Stimulated activated memory B cell treated with anti-CD40 and anti-IgM and Interleukin-4, amounts not matched to agents 10 μg/mL and 1 μg/mL and 100 μg/mL, for 72 hours (primary cell): ENCODE measurements around the gene RBMS2.

Source experiments
- ATAC-seq: fragments of 150-1000 bp; cut with Tn5 transposase; 2 replicates; pipeline ENCODE4 v1.10.0; 2021
- H3K27ac Mint-ChIP-seq: one replicate; pipeline ENCODE4 v1.8.0; 2022; ENCODE audit warnings: mild to moderate bottlenecking, mixed read lengths
- H3K27me3 Mint-ChIP-seq: one replicate; pipeline ENCODE4 v1.8.0; 2022; ENCODE audit warnings: mixed read lengths
- H3K36me3 Mint-ChIP-seq: one replicate; pipeline ENCODE4 v1.8.0; 2022; ENCODE audit warnings: mixed read lengths
- H3K4me1 Mint-ChIP-seq: one replicate; pipeline ENCODE4 v1.8.0; 2022; ENCODE audit warnings: mixed read lengths
- H3K4me3 Mint-ChIP-seq: one replicate; pipeline ENCODE4 v1.8.0; 2022; ENCODE audit warnings: mild to moderate bottlenecking, moderate library complexity, mixed read lengths
- H3K9me3 Mint-ChIP-seq: one replicate; pipeline ENCODE4 v1.8.0; 2022; ENCODE audit warnings: mixed read lengths

Gene RBMS2

GRCh38 chr12:56628671-56629458 lies 107.2 kb downstream of the RBMS2 start:
- Mint-ChIP-seq H3K4me3 (peak overlapping the region; percentile 93), H3K27me3 (no peaks in the 10 kb centered on the region), H3K27ac (peak overlapping the region; percentile 92), H3K9me3 (no peaks in the 10 kb centered on the region), H3K4me1 (peaks cover 80% of the 10 kb centered on the region), H3K36me3 (peaks cover 8% of the 10 kb centered on the region)
- ATAC-seq, result peak; percentile 28

DNA sequence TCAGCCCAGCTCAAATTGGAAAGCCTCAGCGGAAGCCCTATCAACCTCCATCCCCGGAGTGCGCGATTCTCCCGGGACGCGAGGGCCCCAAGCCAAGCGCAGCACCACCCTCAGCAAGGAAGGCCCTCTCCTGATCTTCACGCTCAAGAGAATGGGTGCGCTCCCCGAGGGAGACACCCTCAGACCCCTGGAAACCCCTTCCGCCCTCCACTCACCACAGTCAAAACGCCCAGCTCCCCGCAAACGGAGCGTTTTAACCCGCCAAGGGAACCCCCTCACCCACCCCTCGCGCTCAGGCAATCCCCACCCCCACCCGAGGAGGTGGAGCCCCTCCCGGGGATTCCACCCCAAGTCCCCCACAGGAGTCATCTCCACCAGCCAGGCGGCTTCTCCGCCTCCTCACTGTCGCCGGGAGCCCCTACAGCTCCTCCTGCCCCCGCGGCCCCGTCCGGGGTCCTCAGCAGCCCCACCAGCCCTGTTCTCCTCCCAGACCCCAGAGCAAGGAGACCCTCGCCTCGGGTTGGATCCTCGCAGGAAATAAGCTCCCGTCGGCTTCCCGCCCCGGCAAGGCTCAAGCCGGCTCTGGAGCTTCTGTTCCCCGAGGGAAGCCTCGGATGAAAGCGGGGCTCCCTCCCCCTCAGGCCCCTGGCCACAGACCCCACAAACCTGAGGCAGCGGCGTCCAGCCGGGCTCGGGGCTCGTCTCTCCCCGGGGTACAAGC lies 108.0 kb downstream of the RBMS2 start:
- no peaks in the 10 kb centered on the region for H3K27me3 Mint-ChIP-seq
- peak; percentile 18 for ATAC-seq
- H3K36me3 Mint-ChIP-seq, result peaks cover under 1% of the 10 kb centered on the region
- H3K27ac Mint-ChIP-seq, result peak overlapping the region; percentile 92
- no peaks in the 10 kb centered on the region for H3K9me3 Mint-ChIP-seq
- H3K4me3 Mint-ChIP-seq, result peak overlapping the region; percentile 93
- H3K4me1 Mint-ChIP-seq, result peaks cover 80% of the 10 kb centered on the region

DNA sequence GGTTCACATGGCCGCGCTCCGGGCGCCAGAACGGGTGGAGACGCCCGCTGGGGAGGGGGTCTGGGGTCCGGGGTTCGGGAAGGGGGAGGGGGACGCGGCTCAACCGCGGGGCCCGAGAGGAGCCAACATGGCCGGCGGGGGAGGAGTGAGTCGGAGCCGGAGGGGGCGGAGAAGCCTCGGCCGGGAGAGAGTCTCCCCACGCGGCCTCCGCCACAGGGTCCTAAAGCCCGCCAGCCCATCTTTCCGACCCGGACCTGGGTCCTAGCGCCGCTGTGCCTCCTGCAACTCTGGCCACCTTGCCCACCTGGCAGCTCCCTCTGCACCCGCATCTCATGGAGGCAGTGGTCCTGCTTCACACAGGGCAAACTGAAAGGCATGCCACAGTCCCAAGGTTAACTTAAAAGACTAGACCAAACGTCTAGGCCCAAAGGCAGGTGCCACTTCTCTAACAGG lies 108.6 kb downstream of the RBMS2 start, which contains the start of gene BAZ2A:
Gene BAZ2A (minus strand): TSS at position 147 of the 453 bp plus-strand sequence. CDS start 12,796 bp downstream, outside the sequence.
- peak within 1 kb of the TSS; percentile 92 for H3K27ac Mint-ChIP-seq
- H3K4me1 Mint-ChIP-seq, result peaks cover 79% of the 10 kb centered on the region
- H3K9me3 Mint-ChIP-seq, result no peaks in the 10 kb centered on the region
- ATAC-seq, result peak; percentile 88
- no peaks in the 10 kb centered on the region for H3K27me3 Mint-ChIP-seq
- peak within 1 kb of the TSS; percentile 93 for H3K4me3 Mint-ChIP-seq
- H3K36me3 Mint-ChIP-seq, result no peaks in the 10 kb centered on the region

DNA sequence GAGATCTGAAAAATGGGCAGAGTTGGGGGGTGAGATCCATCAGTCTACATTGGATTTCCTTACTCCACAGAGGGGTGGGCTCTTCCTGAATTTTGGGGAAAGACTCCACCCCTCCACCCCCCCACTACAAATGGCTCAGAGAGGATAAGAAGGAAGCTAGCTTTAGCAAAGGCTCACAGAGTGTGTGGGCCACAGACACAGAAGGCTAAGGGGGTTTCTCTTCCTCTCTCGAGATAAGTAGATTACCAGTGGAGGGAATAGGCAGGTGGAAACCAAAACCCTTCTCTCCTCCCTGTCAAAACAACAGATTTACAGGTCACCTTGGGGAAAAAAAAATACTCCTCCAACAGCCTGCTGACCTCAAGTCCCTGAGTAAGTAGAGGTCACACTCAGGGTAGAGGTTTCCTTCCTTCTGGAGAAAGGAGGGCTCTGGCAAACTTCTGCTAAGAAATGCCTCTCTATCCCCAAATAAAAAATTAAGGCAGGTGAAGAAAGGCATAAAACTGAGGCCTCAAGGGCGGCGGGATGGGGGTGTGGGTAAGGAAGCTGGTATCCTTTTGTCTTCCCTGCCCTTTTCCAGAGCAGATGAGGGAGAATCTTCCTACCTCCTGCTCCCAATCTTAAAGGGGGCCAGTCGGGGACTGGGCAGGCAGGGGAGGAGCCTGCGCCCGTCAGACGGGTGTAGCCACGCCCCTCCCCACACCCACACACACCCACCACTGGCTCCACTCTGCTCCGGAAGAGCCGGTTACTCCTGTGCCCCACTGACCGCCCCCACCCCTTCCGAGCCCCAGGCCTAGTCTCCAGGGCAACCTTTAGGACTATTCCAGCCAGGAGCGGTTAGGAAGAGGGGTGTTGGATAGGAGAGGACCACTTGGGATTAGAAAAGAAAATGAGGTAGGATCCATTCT lies 110.4 kb downstream of the RBMS2 start:
- peak; percentile 24 for ATAC-seq
- peaks cover 80% of the 10 kb centered on the region for H3K4me1 Mint-ChIP-seq
- H3K27me3 Mint-ChIP-seq, result no peaks in the 10 kb centered on the region
- no peaks in the 10 kb centered on the region for H3K9me3 Mint-ChIP-seq
- H3K36me3 Mint-ChIP-seq, result no peaks in the 10 kb centered on the region
- peak overlapping the region; percentile 65 for H3K4me3 Mint-ChIP-seq
- H3K27ac Mint-ChIP-seq, result peak overlapping the region; percentile 90

DNA sequence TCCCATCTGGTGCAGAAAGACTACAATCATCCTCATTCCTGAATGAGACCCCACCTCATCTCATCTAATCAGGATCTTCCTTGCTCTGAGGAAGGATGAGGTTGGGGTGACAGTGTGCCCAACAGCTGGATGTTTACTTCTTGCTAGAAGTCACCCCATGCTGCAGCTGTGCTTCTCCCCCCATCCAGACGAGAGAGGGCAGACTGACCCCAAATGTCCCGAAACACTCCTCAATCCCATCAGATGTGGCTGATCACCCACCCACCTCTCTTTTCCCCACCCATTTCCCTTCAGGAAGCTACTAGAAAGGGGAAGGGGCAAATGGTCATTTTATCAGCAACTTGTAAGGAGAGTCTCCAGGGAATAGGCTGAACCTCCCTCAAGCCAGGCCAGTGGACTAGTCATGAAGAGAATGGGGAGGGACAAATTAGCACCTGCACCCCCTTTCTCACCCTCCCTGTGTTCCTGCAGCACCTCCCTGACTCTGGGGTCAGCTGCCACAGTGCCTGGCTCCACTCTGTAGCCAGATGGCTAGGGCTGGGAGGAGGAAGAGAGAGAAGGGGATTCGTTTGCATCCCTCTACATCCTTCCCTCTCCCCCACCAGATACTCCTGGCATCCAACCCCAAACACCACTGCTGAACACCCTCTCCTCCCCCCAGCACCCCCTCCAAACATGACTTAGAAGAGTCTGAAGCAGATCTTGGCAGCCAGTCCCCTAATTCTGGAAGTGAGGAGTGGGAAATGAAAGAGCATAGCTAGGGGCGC lies 111.3 kb downstream of the RBMS2 start:
- peak overlapping the region; percentile 65 for H3K4me3 Mint-ChIP-seq
- no peaks in the 10 kb centered on the region for H3K27me3 Mint-ChIP-seq
- peaks cover 82% of the 10 kb centered on the region for H3K4me1 Mint-ChIP-seq
- no peak for ATAC-seq
- H3K9me3 Mint-ChIP-seq, result no peaks in the 10 kb centered on the region
- H3K27ac Mint-ChIP-seq, result peak overlapping the region; percentile 90
- peaks cover 4% of the 10 kb centered on the region for H3K36me3 Mint-ChIP-seq

DNA sequence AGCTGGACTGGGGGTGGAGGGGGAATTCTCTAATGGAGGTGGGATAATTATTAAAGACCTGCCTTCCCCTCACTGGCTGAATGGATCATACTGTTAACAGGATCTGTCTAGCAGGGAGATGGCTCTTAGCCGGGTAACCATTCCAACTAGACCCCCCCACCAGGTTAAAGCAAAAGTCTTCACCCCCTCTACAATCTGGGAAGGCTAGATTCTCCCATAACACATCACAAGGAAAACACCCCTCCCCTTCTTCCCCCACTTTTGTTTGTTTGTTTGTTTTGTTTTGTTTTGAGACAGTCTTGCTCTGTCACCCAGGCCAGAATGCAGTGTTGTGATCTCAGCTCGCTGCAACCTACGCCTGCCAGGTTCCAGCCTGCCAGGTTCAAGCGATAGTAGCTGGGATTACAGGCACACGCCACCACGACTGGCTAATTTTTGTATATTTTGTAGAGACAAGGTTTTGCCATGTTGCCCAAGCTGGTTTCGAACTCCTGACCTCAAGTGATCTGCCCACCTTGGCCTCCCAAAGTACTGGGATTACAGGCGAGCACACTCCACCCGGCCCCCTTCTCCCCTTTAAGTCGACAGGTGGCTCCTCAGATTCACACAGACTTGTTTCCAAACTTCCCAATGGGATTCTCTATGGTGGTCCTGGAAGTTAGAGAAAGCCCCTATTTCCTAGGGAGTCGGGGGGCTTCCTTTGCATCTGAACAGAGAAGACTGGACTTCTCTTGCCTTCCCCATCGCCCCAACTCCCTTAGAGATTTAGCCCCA lies 112.0 kb downstream of the RBMS2 start:
- Mint-ChIP-seq H3K27ac (peak overlapping the region; percentile 90), H3K9me3 (no peaks in the 10 kb centered on the region), H3K4me3 (peak overlapping the region; percentile 90), H3K4me1 (peaks cover 78% of the 10 kb centered on the region), H3K36me3 (peaks cover 12% of the 10 kb centered on the region), H3K27me3 (no peaks in the 10 kb centered on the region)
- no peak for ATAC-seq

DNA sequence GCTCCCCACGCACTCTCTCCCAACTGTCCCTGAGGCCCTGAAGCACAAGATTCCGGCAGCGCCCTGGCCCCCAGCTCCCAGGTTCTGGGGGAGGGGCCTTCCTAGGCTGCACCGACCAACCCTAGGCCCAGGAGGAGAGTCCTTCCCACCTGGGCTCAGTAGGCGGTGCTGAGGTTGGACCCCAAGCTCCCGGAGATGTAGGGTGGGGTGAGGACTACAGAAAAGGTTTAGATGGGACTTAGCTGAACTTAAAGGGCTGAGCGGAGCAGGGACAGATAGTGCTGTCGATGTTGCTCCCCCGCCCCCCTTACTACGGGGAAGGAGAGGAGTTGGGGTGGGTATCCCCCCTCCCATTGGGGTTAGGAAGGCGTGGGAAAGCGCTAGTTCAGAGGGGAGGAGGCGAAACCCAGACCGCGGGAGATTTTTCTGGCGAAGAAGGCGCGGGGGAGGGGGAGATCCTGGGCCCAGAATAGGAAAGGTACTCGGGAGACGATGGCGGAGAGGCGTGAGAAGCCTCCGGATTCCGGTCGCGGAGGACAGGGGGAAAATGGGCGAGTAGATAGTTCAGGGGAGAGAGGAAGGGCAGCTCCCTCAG lies 112.7 kb downstream of the RBMS2 start:
- no peak for ATAC-seq
- Mint-ChIP-seq H3K36me3 (peaks cover 17% of the 10 kb centered on the region), H3K9me3 (no peaks in the 10 kb centered on the region), H3K27ac (peak overlapping the region; percentile 90), H3K27me3 (no peaks in the 10 kb centered on the region), H3K4me3 (peak overlapping the region; percentile 90), H3K4me1 (peaks cover 71% of the 10 kb centered on the region)

- Mint-ChIP-seq H3K4me1 (peaks cover 71% of the 10 kb centered on the region), H3K27me3 (no peaks in the 10 kb centered on the region), H3K4me3 (peak overlapping the region; percentile 90), H3K9me3 (no peaks in the 10 kb centered on the region), H3K27ac (peak overlapping the region; percentile 90), H3K36me3 (peaks cover 25% of the 10 kb centered on the region)
- peak; percentile 61 for ATAC-seq
Observed at GRCh38 chr12:56634837-56635791, 113.5 kb downstream of the RBMS2 start.

DNA sequence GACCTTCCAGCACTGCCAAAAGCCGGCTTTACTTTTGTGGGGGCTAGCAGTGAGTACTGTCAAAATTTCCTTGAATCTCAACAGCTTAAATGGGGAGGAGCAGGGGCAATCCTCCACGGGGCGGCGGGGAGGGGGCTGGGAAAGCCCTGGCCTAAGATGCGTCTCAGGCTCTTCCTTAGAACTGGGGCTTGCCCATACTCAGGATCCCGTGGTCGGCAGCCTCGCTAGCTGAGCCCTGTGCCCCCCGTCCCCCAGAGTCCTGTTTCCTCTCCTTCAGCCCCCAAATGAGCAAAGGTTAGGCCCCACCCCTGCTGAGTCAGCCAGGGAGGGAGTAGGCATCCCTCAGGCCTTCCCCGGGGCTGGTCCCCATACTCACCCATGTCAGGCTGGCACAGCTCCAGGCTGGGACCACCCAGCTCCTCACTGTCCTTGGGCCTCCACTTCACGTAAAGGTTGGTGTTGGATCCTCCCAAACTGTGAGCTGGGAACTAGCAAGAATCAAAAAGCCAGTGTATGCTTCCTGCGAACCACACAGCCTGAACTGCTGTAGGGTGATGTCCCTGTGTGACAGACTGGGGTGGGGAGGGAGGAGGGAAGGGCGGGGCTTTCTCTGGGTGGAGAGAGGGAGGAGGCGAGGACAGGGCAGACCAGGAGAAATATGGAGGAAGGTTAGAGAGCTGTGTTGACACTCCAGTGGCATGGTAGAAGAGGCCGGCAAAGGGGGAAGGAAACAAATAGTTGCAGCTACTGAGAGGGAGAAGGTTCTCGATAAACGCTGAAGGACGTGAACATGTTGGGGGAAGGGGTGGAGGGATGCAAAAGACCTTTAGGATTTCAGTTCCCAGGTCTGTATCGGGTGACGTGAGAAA lies 114.4 kb downstream of the RBMS2 start:
- H3K27ac Mint-ChIP-seq, result peak overlapping the region; percentile 90
- H3K4me1 Mint-ChIP-seq, result peaks cover 67% of the 10 kb centered on the region
- peak overlapping the region; percentile 90 for H3K4me3 Mint-ChIP-seq
- peaks cover 31% of the 10 kb centered on the region for H3K36me3 Mint-ChIP-seq
- ATAC-seq, result peak; percentile 84
- no peaks in the 10 kb centered on the region for H3K27me3 Mint-ChIP-seq
- no peaks in the 10 kb centered on the region for H3K9me3 Mint-ChIP-seq

GRCh38 chr12:56636675-56637540 lies 115.3 kb downstream of the RBMS2 start:
- Mint-ChIP-seq H3K27ac (peak overlapping the region; percentile 90), H3K27me3 (no peaks in the 10 kb centered on the region), H3K4me1 (peaks cover 59% of the 10 kb centered on the region), H3K9me3 (no peaks in the 10 kb centered on the region), H3K36me3 (peaks cover 31% of the 10 kb centered on the region), H3K4me3 (peak overlapping the region; percentile 90)
- ATAC-seq, result peak; percentile 88

DNA sequence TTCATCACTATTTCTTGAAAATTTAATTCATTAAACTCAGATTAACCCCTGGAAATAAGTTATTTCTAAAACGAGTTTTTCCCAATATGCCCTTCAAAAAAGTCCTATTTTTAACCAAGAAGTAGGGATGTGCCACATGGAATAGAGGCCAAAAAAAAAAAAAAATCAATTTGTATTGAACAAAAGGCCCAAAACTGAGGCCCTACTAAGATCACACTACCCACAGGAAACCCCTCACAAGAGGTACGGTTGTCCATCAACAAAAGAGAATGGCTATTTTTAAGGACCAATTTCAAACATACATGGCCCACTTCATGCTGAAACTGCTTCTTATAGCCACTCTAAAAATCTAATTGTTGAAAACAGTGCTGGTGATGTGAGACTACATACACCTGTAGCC lies 116.0 kb downstream of the RBMS2 start:
- no peaks in the 10 kb centered on the region for H3K9me3 Mint-ChIP-seq

More for the DNA sequence above, 116.0 kb downstream of the RBMS2 start:
- ATAC-seq, result no peak
- no peak overlapping the region for H3K4me3 Mint-ChIP-seq
- H3K27ac Mint-ChIP-seq, result peak overlapping the region; percentile 90
- peaks cover 52% of the 10 kb centered on the region for H3K4me1 Mint-ChIP-seq
- H3K27me3 Mint-ChIP-seq, result no peaks in the 10 kb centered on the region
- peaks cover 37% of the 10 kb centered on the region for H3K36me3 Mint-ChIP-seq
